K562 treated with DMSO at 1 percent for 24 hours (cell line): ENCODE measurements around the gene SPG21. TPM values are rescaled to one million over a fixed set of nuclear protein-coding genes. Genes with fewer than 3 reads are reported as not detected.

Experiments used
- total RNA-seq: library from RNA; unstranded; fragments of 300-600 nt; gene quantifications from 2 replicates; pipeline ENCODE4 v1.2.3, GENCODE V29; 2022; ENCODE audit warnings: low read depth; ENCODE audit not compliant: insufficient read depth

Gene SPG21
- 72.2 and 81.9 TPM in 2 replicates for total RNA-seq

GRCh38 chr15:64989416-64990167 is at the start of gene SPG21:
Gene SPG21 (minus strand): TSS chr15:64989914. CDS start chr15:64983569, 6,345 bp downstream.

GRCh38 chr15:65028921-65029735 is 39.4 kb upstream of the SPG21 start, which contains the start of gene MTFMT:
Gene MTFMT (minus strand): TSS chr15:65029639. CDS start chr15:65029613, 26 bp downstream.

Other genes starting within 250 kb of the SPG21 start
- 1.0 and 2.2 TPM in 2 replicates for gene RBPMS2, start 214.3 kb downstream of the SPG21 start, total RNA-seq
- gene PIF1, start 164.3 kb downstream of the SPG21 start, total RNA-seq = 18.2 and 22.8 TPM in 2 replicates
- 13.5 and 13.9 TPM in 2 replicates for gene PLEKHO2, start 148.0 kb downstream of the SPG21 start, total RNA-seq
- gene ANKDD1A, start 78.0 kb downstream of the SPG21 start, total RNA-seq = 0.24 and 1.4 TPM in 2 replicates
- 14.0 and 39.9 TPM in 2 replicates for gene MTFMT, start 39.7 kb upstream of the SPG21 start, total RNA-seq
- not detected in 2 replicates for gene SLC51B, start 55.5 kb upstream of the SPG21 start, total RNA-seq
- not detected in 2 replicates for gene RASL12, start 78.1 kb upstream of the SPG21 start, total RNA-seq
- 0.17 TPM in 1 of 2 replicates, not detected in the other for gene KBTBD13, start 86.8 kb upstream of the SPG21 start, total RNA-seq
- 1.1 and 1.6 TPM in 2 replicates for gene UBAP1L, start 125.3 kb upstream of the SPG21 start, total RNA-seq
- gene PDCD7, start 143.9 kb upstream of the SPG21 start, total RNA-seq = 34.8 and 35.7 TPM in 2 replicates
- 31.3 and 37.9 TPM in 2 replicates for gene CLPX, start 195.4 kb upstream of the SPG21 start, total RNA-seq
- 0.03 TPM in 1 of 2 replicates, not detected in the other for gene CILP, start 221.6 kb upstream of the SPG21 start, total RNA-seq